WTC11 (cell line): ENCODE measurements around the gene MAEA. TPM values are rescaled to one million over a fixed set of nuclear protein-coding genes. Genes with fewer than 3 reads are reported as not detected.

ENCODE experiments used
- CREM ChIP-seq: sonication (generic); formaldehyde crosslinking; IDR thresholded peaks from 2 replicates; pipeline ENCODE4 v1.8.1; 2022; ENCODE audit warnings: mild to moderate bottlenecking, missing genetic modification reagents, moderate library complexity
- EMX1 ChIP-seq: fragments of 250-450 bp; sonication (Bioruptor Pico); IDR thresholded peaks from 2 replicates; pipeline ENCODE4 v1.8.0; 2021; ENCODE audit warnings: mild to moderate bottlenecking
- GABPB1 ChIP-seq: sonication (generic); formaldehyde crosslinking; IDR thresholded peaks from 2 replicates; pipeline ENCODE4 v1.8.1; 2023; ENCODE audit warnings: mild to moderate bottlenecking, missing genetic modification reagents
- HMGA2 ChIP-seq: fragments of 250-450 bp; sonication (Bioruptor Pico); IDR thresholded peaks from 2 replicates; pipeline ENCODE4 v1.4.0; 2021; ENCODE audit warnings: mild to moderate bottlenecking, moderate library complexity
- IRF2 ChIP-seq: sonication (generic); formaldehyde crosslinking; IDR thresholded peaks from 2 replicates; pipeline ENCODE4 v1.8.0; 2022; ENCODE audit warnings: low read depth, missing genetic modification reagents, borderline replicate concordance
- MXD4 ChIP-seq: fragments of 250-450 bp; sonication (Bioruptor Pico); IDR thresholded peaks from 2 replicates; pipeline ENCODE4 v1.8.0; 2021; ENCODE audit warnings: mild to moderate bottlenecking, moderate library complexity, borderline replicate concordance
- NFYB ChIP-seq: sonication (generic); formaldehyde crosslinking; conservative IDR thresholded peaks from 2 replicates; pipeline ENCODE4 v1.8.0; 2022; ENCODE audit warnings: low read depth, missing genetic modification reagents
- SOX15 ChIP-seq: fragments of 250-450 bp; sonication (Bioruptor Pico); IDR thresholded peaks from 2 replicates; pipeline ENCODE4 v1.9.0; 2021; ENCODE audit warnings: mild to moderate bottlenecking
- SP1 ChIP-seq: sonication (generic); formaldehyde crosslinking; conservative IDR thresholded peaks from 2 replicates; pipeline ENCODE4 v1.8.1; 2022; ENCODE audit warnings: missing genetic modification reagents
- ZBTB21 ChIP-seq: sonication (generic); formaldehyde crosslinking; IDR thresholded peaks from 2 replicates; pipeline ENCODE4 v1.8.1; 2023; ENCODE audit warnings: mild to moderate bottlenecking, missing genetic modification reagents, borderline replicate concordance
- ZNF219 ChIP-seq: sonication (generic); formaldehyde crosslinking; IDR thresholded peaks from 2 replicates; pipeline ENCODE4 v1.8.0; 2023; ENCODE audit warnings: missing genetic modification reagents, mild to moderate bottlenecking, borderline replicate concordance
- ZNF263 ChIP-seq: sonication (generic); formaldehyde crosslinking; IDR thresholded peaks from 2 replicates; pipeline ENCODE4 v1.8.1; 2022; ENCODE audit warnings: low read depth, mild to moderate bottlenecking, moderate library complexity, missing genetic modification reagents
- total RNA-seq: library from RNA; stranded (reverse); gene quantifications from 3 replicates; pipeline ENCODE4 v1.2.3, GENCODE V29; 2021
- TF ChIP-seq, protein P1 (sequence below): sonication (generic); formaldehyde crosslinking; IDR thresholded peaks from 2 replicates; pipeline ENCODE4 v1.8.0; 2023; ENCODE audit warnings: missing genetic modification reagents, mild to moderate bottlenecking, borderline replicate concordance
- TF ChIP-seq, protein P2 (sequence below): sonication (generic); formaldehyde crosslinking; IDR thresholded peaks from 2 replicates; pipeline ENCODE4 v1.8.1; 2023; ENCODE audit warnings: mild to moderate bottlenecking, moderate library complexity, missing genetic modification reagents
- TF ChIP-seq, protein P3 (sequence below): fragments of 250-450 bp; sonication (Bioruptor Pico); IDR thresholded peaks from 2 replicates; pipeline ENCODE4 v1.9.0; 2021; ENCODE audit warnings: mild to moderate bottlenecking, borderline replicate concordance
- TF ChIP-seq, protein P4 (sequence below): sonication (generic); formaldehyde crosslinking; IDR thresholded peaks from 2 replicates; pipeline ENCODE4 v1.8.1; 2022; ENCODE audit warnings: low read depth, mild to moderate bottlenecking, moderate library complexity, missing genetic modification reagents, borderline replicate concordance
- TF ChIP-seq, protein P5 (sequence below): sonication (generic); formaldehyde crosslinking; IDR thresholded peaks from 2 replicates; pipeline ENCODE4 v1.8.0; 2022; ENCODE audit warnings: mild to moderate bottlenecking, missing genetic modification reagents
- TF ChIP-seq, protein P6 (sequence below): sonication (generic); formaldehyde crosslinking; IDR thresholded peaks from 2 replicates; pipeline ENCODE4 v1.8.0; 2022; ENCODE audit warnings: mild to moderate bottlenecking, missing genetic modification reagents
- TF ChIP-seq, protein P7 (sequence below): sonication (generic); formaldehyde crosslinking; conservative IDR thresholded peaks from 2 replicates; pipeline ENCODE4 v1.8.1; 2022; ENCODE audit warnings: mild to moderate bottlenecking, missing genetic modification reagents
- TF ChIP-seq, protein P8 (sequence below): sonication (generic); formaldehyde crosslinking; IDR thresholded peaks from 2 replicates; pipeline ENCODE4 v1.8.1; 2023; ENCODE audit warnings: mild to moderate bottlenecking, missing genetic modification reagents, moderate library complexity
- TF ChIP-seq, protein P9 (sequence below): sonication (generic); formaldehyde crosslinking; IDR thresholded peaks from 2 replicates; pipeline ENCODE4 v1.8.1; 2023; ENCODE audit warnings: mild to moderate bottlenecking, missing genetic modification reagents

MAEA gene
- total RNA-seq, 1 experiment from 2014 or later = 86.9 TPM

DNA sequence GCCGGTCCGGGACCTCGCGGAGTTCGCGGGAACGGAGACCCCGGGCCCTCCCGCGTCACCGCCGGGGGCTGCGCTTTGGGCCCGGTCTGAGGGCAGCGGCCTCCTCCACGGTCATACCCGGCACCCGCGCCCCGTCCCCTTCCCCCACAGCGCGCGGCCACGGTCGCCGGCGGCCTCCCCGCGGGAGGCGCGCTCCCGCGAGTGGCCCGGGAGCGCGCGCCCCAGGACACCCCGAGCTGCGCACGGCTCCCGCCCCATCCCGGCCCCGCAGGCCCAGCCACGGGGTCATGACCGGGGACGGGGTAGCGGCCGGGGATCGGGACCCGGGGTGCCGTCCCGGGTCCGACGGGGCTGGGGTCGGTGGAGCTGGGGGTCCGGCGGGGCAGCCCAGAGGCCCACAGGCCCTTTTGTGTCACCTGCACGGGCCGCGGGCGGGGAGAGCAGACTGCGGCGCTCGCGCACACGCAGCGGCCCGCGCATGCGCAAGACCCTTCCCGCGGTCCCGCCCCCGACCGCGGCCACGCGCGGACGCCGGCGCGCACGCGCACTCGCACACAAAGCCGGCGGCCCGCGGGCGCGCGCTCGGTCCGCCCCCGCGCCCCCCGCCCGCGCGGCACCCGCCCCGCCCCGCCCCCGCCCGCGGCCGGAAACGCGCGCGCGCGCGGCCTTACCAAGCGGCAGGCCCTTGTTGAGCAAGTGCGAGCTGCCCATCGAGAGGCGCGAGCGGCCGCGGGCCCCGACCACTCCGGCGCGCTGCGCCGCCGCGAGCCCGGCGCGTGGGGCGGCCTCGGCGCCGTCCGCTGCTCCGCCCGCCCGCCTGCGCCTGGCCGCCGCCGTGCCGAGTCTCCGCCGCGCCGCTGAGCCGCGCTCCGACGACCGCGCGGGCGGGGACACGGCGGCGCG, 41.2 kb upstream of the MAEA start, which contains the start of gene CTBP1 (continued):
- TF ChIP-seq, protein P1, sequence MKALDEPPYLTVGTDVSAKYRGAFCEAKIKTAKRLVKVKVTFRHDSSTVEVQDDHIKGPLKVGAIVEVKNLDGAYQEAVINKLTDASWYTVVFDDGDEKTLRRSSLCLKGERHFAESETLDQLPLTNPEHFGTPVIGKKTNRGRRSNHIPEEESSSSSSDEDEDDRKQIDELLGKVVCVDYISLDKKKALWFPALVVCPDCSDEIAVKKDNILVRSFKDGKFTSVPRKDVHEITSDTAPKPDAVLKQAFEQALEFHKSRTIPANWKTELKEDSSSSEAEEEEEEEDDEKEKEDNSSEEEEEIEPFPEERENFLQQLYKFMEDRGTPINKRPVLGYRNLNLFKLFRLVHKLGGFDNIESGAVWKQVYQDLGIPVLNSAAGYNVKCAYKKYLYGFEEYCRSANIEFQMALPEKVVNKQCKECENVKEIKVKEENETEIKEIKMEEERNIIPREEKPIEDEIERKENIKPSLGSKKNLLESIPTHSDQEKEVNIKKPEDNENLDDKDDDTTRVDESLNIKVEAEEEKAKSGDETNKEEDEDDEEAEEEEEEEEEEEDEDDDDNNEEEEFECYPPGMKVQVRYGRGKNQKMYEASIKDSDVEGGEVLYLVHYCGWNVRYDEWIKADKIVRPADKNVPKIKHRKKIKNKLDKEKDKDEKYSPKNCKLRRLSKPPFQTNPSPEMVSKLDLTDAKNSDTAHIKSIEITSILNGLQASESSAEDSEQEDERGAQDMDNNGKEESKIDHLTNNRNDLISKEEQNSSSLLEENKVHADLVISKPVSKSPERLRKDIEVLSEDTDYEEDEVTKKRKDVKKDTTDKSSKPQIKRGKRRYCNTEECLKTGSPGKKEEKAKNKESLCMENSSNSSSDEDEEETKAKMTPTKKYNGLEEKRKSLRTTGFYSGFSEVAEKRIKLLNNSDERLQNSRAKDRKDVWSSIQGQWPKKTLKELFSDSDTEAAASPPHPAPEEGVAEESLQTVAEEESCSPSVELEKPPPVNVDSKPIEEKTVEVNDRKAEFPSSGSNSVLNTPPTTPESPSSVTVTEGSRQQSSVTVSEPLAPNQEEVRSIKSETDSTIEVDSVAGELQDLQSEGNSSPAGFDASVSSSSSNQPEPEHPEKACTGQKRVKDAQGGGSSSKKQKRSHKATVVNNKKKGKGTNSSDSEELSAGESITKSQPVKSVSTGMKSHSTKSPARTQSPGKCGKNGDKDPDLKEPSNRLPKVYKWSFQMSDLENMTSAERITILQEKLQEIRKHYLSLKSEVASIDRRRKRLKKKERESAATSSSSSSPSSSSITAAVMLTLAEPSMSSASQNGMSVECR (CRISPR knock-in tag) = no peak
- TF ChIP-seq SOX15 (no peak), SP1 (CRISPR knock-in tag) (0 out of 2 replicates have a peak, but pooled peaks have one; percentile 3), ZNF219 (no peak), ZBTB21 (CRISPR knock-in tag) (no peak), MXD4 (CRISPR knock-in tag) (no peak), HMGA2 (CRISPR knock-in tag) (no peak), NFYB (CRISPR knock-in tag) (no peak), EMX1 (0 out of 2 replicates have a peak, but pooled peaks have one; percentile 51), IRF2 (no peak), CREM (CRISPR knock-in tag) (no peak), GABPB1 (no peak), ZNF263 (no peak)
- TF ChIP-seq, protein P2, sequence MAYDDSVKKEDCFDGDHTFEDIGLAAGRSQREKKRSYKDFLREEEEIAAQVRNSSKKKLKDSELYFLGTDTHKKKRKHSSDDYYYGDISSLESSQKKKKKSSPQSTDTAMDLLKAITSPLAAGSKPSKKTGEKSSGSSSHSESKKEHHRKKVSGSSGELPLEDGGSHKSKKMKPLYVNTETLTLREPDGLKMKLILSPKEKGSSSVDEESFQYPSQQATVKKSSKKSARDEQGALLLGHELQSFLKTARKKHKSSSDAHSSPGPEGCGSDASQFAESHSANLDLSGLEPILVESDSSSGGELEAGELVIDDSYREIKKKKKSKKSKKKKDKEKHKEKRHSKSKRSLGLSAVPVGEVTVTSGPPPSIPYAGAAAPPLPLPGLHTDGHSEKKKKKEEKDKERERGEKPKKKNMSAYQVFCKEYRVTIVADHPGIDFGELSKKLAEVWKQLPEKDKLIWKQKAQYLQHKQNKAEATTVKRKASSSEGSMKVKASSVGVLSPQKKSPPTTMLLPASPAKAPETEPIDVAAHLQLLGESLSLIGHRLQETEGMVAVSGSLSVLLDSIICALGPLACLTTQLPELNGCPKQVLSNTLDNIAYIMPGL (CRISPR knock-in tag) = no peak
- TF ChIP-seq, protein P3, sequence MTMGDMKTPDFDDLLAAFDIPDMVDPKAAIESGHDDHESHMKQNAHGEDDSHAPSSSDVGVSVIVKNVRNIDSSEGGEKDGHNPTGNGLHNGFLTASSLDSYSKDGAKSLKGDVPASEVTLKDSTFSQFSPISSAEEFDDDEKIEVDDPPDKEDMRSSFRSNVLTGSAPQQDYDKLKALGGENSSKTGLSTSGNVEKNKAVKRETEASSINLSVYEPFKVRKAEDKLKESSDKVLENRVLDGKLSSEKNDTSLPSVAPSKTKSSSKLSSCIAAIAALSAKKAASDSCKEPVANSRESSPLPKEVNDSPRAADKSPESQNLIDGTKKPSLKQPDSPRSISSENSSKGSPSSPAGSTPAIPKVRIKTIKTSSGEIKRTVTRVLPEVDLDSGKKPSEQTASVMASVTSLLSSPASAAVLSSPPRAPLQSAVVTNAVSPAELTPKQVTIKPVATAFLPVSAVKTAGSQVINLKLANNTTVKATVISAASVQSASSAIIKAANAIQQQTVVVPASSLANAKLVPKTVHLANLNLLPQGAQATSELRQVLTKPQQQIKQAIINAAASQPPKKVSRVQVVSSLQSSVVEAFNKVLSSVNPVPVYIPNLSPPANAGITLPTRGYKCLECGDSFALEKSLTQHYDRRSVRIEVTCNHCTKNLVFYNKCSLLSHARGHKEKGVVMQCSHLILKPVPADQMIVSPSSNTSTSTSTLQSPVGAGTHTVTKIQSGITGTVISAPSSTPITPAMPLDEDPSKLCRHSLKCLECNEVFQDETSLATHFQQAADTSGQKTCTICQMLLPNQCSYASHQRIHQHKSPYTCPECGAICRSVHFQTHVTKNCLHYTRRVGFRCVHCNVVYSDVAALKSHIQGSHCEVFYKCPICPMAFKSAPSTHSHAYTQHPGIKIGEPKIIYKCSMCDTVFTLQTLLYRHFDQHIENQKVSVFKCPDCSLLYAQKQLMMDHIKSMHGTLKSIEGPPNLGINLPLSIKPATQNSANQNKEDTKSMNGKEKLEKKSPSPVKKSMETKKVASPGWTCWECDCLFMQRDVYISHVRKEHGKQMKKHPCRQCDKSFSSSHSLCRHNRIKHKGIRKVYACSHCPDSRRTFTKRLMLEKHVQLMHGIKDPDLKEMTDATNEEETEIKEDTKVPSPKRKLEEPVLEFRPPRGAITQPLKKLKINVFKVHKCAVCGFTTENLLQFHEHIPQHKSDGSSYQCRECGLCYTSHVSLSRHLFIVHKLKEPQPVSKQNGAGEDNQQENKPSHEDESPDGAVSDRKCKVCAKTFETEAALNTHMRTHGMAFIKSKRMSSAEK = no peak
- TF ChIP-seq, protein P4, sequence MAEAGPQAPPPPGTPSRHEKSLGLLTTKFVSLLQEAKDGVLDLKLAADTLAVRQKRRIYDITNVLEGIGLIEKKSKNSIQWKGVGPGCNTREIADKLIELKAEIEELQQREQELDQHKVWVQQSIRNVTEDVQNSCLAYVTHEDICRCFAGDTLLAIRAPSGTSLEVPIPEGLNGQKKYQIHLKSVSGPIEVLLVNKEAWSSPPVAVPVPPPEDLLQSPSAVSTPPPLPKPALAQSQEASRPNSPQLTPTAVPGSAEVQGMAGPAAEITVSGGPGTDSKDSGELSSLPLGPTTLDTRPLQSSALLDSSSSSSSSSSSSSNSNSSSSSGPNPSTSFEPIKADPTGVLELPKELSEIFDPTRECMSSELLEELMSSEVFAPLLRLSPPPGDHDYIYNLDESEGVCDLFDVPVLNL = no peak
- TF ChIP-seq, protein P5, sequence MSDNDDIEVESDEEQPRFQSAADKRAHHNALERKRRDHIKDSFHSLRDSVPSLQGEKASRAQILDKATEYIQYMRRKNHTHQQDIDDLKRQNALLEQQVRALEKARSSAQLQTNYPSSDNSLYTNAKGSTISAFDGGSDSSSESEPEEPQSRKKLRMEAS (CRISPR knock-in tag) = no peak
- TF ChIP-seq, protein P6, sequence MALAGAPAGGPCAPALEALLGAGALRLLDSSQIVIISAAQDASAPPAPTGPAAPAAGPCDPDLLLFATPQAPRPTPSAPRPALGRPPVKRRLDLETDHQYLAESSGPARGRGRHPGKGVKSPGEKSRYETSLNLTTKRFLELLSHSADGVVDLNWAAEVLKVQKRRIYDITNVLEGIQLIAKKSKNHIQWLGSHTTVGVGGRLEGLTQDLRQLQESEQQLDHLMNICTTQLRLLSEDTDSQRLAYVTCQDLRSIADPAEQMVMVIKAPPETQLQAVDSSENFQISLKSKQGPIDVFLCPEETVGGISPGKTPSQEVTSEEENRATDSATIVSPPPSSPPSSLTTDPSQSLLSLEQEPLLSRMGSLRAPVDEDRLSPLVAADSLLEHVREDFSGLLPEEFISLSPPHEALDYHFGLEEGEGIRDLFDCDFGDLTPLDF = no peak
- TF ChIP-seq, protein P7, sequence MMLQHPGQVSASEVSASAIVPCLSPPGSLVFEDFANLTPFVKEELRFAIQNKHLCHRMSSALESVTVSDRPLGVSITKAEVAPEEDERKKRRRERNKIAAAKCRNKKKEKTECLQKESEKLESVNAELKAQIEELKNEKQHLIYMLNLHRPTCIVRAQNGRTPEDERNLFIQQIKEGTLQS (CRISPR knock-in tag) = no peak
- TF ChIP-seq, protein P8, sequence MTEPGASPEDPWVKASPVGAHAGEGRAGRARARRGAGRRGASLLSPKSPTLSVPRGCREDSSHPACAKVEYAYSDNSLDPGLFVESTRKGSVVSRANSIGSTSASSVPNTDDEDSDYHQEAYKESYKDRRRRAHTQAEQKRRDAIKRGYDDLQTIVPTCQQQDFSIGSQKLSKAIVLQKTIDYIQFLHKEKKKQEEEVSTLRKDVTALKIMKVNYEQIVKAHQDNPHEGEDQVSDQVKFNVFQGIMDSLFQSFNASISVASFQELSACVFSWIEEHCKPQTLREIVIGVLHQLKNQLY (CRISPR knock-in tag) = no peak
- TF ChIP-seq, protein P9, sequence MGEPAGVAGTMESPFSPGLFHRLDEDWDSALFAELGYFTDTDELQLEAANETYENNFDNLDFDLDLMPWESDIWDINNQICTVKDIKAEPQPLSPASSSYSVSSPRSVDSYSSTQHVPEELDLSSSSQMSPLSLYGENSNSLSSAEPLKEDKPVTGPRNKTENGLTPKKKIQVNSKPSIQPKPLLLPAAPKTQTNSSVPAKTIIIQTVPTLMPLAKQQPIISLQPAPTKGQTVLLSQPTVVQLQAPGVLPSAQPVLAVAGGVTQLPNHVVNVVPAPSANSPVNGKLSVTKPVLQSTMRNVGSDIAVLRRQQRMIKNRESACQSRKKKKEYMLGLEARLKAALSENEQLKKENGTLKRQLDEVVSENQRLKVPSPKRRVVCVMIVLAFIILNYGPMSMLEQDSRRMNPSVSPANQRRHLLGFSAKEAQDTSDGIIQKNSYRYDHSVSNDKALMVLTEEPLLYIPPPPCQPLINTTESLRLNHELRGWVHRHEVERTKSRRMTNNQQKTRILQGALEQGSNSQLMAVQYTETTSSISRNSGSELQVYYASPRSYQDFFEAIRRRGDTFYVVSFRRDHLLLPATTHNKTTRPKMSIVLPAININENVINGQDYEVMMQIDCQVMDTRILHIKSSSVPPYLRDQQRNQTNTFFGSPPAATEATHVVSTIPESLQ (CRISPR knock-in tag) = no peak
